ENCODE data around the gene TMEM259.
"Not testable (repeated sequence)": the region's sequence is repeated elsewhere in the genome, so short reads cannot be mapped to it uniquely, and the experiment has no call there.

Gene TMEM259

GRCh38 chr19:1038978-1039645 is 18.2 kb upstream of the TMEM259 start:
- no peak for DNase-seq

- no peak for DNase-seq
These were observed 16.7 kb upstream of the TMEM259 start for GRCh38 chr19:1037621-1038064.

GRCh38 chr19:1035998-1036621 is 15.2 kb upstream of the TMEM259 start:
- no peak for DNase-seq

- no peak for DNase-seq
These were observed 11.4 kb upstream of the TMEM259 start for GRCh38 chr19:1032264-1032867.

- DNase-seq: no peak
These were observed 7.4 kb upstream of the TMEM259 start for GRCh38 chr19:1028062-1028926.

GRCh38 chr19:1027650-1028061 is 6.7 kb upstream of the TMEM259 start:
- no peak for DNase-seq

- no peak for DNase-seq
These were observed 6.1 kb upstream of the TMEM259 start for GRCh38 chr19:1026783-1027649.

GRCh38 chr19:1025960-1026782 is 5.2 kb upstream of the TMEM259 start, which contains the start of gene CNN2:
CNN2 (plus strand) TSS chr19:1026608; CDS start chr19:1026662, 54 bp downstream.
- DNase-seq: no peak

GRCh38 chr19:1025080-1025479 is 4.2 kb upstream of the TMEM259 start:
- not testable (repeated sequence) for DNase-seq

GRCh38 chr19:1023883-1024188 is 2.9 kb upstream of the TMEM259 start:
- not testable (repeated sequence) for DNase-seq

GRCh38 chr19:1019980-1020867 is 699 bp downstream of the TMEM259 start:
- DNase-seq: no peak

- no peak for DNase-seq
These were observed 1.3 kb downstream of the TMEM259 start for GRCh38 chr19:1019616-1019961.

- DNase-seq: no peak
These were observed 1.8 kb downstream of the TMEM259 start for GRCh38 chr19:1018932-1019615.

- DNase-seq: no peak
These were observed 2.5 kb downstream of the TMEM259 start for GRCh38 chr19:1018393-1018792.

GRCh38 chr19:1017906-1018305 is 3.0 kb downstream of the TMEM259 start:
- DNase-seq: no peak

- no peak for DNase-seq
These were observed 3.6 kb downstream of the TMEM259 start for GRCh38 chr19:1017115-1017905.

- DNase-seq: no peak
These were observed 4.2 kb downstream of the TMEM259 start for GRCh38 chr19:1016647-1017114.

- DNase-seq: no peak
These were observed 4.9 kb downstream of the TMEM259 start for GRCh38 chr19:1015782-1016646.

All from NCI-H524 treated with DMSO at 0.1 percent for 48 hours (cell line).